Measurements from ENCODE around the gene RPN1.
A peak's percentile ranks its signal among the peaks of the same experiment; 100 is the strongest.
"Not testable (repeated sequence)": the region's sequence is repeated elsewhere in the genome, so short reads cannot be mapped to it uniquely, and the experiment has no call there.

RPN1 gene

DNA sequence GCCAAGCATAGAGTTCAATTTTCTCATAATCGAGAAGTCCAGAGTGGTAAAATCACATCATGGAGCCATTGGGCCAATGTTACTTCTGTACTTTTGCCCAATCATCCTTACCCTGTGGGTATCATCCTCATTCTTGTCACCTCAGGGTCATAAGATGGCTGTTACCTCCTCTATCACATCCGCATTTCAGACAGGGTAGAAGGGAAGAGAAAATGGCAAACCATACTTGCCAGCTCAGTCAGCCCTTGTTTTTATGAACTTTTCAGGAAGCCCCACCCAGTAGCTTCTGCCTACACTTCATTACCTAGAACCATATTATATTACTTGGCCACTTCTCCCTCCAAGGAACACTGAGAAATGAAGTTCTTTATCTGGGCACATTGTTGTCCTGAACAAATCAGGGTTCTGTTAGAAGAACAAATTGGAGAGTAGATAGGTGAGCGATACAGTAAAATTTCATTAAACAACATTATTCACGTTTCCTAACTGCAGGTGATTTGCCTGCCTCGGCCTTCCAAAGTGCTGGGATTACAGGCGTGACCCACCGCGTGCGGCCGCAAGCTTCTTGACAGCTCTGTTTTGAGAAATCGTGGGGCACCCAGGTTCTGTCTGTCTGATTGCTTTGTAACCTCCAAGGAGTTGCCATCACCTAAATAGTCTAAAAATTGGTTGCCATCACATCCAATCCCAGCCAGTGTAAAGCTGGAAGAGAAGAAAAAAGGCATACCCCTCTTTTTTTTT is 34.5 kb upstream of the RPN1 start:
- TF ChIP-seq, protein P1, sequence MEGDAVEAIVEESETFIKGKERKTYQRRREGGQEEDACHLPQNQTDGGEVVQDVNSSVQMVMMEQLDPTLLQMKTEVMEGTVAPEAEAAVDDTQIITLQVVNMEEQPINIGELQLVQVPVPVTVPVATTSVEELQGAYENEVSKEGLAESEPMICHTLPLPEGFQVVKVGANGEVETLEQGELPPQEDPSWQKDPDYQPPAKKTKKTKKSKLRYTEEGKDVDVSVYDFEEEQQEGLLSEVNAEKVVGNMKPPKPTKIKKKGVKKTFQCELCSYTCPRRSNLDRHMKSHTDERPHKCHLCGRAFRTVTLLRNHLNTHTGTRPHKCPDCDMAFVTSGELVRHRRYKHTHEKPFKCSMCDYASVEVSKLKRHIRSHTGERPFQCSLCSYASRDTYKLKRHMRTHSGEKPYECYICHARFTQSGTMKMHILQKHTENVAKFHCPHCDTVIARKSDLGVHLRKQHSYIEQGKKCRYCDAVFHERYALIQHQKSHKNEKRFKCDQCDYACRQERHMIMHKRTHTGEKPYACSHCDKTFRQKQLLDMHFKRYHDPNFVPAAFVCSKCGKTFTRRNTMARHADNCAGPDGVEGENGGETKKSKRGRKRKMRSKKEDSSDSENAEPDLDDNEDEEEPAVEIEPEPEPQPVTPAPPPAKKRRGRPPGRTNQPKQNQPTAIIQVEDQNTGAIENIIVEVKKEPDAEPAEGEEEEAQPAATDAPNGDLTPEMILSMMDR (IDR thresholded peaks at IDR 0.05; ENCODE audit: low read depth, low read length, missing control alignments), result no peak
- in situ Hi-C loops (cut with HindIII; ENCODE audit: low sequenced_read_pairs), result loop anchor here (5.0 kb wide), 1 partner anchor 47 kb away; no protein-coding TSS in a partner anchor
- DNase-seq (ENCODE audit: low read depth), result no peak
- H3K4me3 ChIP-seq (ENCODE audit: low read depth, low read length), result no peak overlapping the region

DNA sequence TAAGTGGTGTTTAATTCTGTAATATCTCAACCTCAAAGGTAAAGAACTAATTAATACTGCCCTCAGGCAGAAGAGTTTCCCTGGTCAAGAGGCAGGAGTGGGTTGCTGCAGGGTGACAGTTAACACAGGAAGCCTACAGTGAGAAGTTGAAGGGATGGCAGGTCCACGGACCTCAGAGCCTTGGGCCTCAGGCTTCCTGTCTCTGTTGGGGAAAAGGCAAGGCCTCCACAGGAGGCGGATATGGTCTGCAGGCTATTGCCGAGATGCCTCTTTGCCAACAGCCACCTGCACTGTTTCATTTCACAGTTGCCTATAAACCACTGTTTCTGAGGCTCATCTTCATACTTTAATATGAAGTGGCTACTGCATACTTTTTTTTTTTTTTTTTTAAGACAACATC is 33.3 kb upstream of the RPN1 start:
- no peak for DNase-seq (ENCODE audit: low read depth)
- in situ Hi-C loops (cut with HindIII; ENCODE audit: low sequenced_read_pairs), result no loop called here
- TF ChIP-seq, protein P1 (IDR thresholded peaks at IDR 0.05; ENCODE audit: low read depth, low read length, missing control alignments), result no peak
- no peak overlapping the region for H3K4me3 ChIP-seq (ENCODE audit: low read depth, low read length)

DNA sequence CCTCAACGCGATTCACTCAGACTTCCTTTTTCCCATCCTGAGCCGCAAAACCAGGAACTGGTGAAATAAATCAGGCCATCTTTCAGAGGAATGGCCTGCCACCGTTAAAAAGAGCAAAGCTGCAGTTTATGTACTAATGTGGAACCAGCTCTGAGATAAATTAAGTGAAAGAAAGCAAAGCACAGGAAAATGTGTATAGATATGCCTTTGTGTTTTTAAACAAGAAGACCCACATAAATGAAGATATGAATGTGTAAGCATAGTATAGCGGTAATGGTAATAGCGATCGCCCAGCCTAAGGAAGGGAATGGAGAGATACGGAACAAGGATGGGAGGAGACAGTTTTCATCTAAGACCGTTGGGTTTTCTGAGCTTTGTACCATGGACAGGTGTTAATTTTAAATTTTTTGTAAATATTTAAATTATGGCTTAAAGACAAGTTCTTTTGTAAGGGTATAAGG is 30.8 kb upstream of the RPN1 start:
- in situ Hi-C loops (cut with HindIII; ENCODE audit: low sequenced_read_pairs), result no loop called here
- peak overlapping the region; percentile 55 for H3K4me3 ChIP-seq (ENCODE audit: low read depth, low read length)
- DNase-seq (ENCODE audit: low read depth), result no peak
- TF ChIP-seq, protein P1 (IDR thresholded peaks at IDR 0.05; ENCODE audit: low read depth, low read length, missing control alignments), result no peak

DNA sequence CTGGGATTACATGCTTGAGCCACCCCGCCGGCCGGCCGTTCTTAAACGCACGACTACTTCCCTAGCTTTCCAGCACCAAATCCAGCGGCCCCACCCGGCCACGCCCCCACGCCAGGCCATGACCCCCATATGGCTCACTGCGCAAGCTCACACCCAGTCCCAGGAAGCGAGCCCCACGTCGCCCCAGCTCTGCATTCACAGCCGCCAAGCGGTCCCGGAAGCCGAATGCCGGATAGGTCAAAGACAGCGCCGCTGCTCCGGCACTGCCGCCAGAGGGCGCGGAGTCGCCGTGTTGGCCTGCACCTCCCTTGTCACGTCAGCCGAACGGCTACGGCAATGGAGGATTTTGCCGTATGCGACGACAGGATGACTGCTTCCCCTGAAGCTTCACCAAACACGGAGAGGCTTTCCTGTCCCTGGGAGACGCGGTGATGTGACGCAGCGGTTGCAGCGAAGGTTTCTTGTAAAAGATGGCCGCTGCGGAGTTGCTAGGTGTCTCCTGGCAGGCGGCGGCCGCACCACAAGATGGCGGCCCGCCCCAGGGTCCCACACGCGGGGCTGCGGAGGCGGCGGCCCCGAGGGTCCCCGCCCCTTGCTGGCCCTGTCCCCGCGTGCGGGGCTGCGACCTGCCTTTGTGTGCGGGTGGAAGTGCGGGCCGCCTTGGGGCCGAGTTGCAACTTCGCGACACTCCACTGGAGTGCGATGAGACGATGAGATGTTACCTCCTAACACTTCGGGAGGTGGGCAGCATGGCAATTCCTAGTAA is 30.2 kb upstream of the RPN1 start:
- DNase-seq (ENCODE audit: low read depth), result peak; percentile 95
- peak overlapping the region; percentile 55 for H3K4me3 ChIP-seq (ENCODE audit: low read depth, low read length)
- in situ Hi-C loops (cut with HindIII; ENCODE audit: low sequenced_read_pairs), result no loop called here
- TF ChIP-seq, protein P1 (IDR thresholded peaks at IDR 0.05; ENCODE audit: low read depth, low read length, missing control alignments), result peak; percentile 96

DNA sequence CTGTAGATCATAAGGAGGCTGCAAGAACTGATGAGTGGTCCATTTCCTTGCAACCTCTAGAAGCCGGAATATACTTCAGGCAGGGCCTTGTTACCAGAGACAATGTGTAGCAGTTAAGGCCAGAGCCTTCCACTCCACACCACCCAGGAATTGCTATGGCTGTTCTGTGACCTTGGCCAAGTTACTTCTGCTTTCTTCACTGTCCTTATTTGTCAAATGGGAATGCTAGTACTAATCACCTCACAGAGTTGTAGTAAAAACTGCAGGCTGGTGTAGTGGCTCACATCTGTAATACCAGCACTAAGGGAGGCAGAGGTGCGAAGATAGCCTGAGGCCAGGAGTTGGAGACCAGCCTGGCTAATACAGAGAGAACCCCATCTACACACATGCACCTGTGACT is 28.7 kb upstream of the RPN1 start:
- no peak overlapping the region for H3K4me3 ChIP-seq (ENCODE audit: low read depth, low read length)
- no peak for DNase-seq (ENCODE audit: low read depth)
- TF ChIP-seq, protein P1 (IDR thresholded peaks at IDR 0.05; ENCODE audit: low read depth, low read length, missing control alignments), result no peak
- in situ Hi-C loops (cut with HindIII; ENCODE audit: low sequenced_read_pairs), result no loop called here

DNA sequence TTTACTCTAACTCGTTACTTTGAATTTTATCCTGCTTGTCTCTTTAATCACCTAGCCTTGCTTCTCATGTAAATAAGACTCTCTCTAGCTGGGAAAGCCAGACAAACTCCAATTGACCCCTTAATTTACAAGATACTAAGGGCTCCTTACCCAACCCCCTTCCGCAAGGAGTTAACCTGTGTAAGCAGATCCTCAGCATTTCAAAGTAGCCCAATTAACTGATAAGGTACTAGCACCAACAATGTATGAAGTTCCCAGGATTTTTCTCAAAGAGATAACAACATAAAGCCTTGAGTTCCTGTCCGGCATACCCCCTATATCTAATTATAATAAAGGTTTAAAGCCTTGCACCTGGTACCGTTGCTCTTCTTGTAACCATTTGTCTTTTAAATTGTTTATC is 25.2 kb upstream of the RPN1 start:
- H3K4me3 ChIP-seq (ENCODE audit: low read depth, low read length); in situ Hi-C loops (cut with HindIII; ENCODE audit: low sequenced_read_pairs); DNase-seq (ENCODE audit: low read depth): not testable (repeated sequence)

Measured in astrocyte of the cerebellum (primary cell).